Coronary artery (tissue), 2 donors: ENCODE data around the gene RAPGEF4.
"Not testable (repeated sequence)": the region's sequence is repeated elsewhere in the genome, so short reads cannot be mapped to it uniquely, and the experiment has no call there.

Source experiments
- DNase-seq: peaks from one replicate; pipeline ENCODE4 v3.0.0-alpha.2; 2017; ENCODE audit warnings: low spot score
- H3K27ac ChIP-seq, 2 donors: fragments of 200-600 bp; sonication (generic); one replicate each; pipeline ENCODE4 v1.5.1; 2016 to 2019
- H3K4me3 ChIP-seq: fragments of 200-600 bp; sonication (generic); 2 replicates; pipeline ENCODE4 v1.5.1; 2016; ENCODE audit warnings: mild to moderate bottlenecking, moderate library complexity
- TF ChIP-seq, protein P1 (sequence below): fragments of 200-600 bp; sonication (generic); IDR thresholded peaks from one replicate; pipeline ENCODE4 v1.5.1; 2019; ENCODE audit warnings: antibody characterized with exemption

Gene RAPGEF4

DNA sequence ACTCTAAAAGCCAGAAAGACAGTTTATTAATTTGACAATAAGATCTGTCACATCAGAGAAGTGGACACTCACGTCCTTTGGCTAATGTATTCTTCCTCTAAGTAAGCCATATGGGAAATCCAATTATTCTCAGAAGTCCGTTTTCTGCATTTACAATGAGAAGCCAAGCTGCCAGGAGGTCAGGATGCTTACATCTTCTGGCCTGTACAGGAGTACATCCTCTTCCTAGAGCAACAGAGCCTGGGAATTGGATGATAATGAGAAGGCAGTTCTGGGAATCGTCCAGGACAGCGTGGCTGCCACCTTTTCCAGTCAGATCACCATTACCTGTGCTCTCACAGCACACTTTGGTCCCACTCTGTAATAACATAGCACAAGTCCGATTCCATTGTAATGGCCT, 5.2 kb downstream of the RAPGEF4 start:
- DNase-seq, result no peak
- Histone ChIP-seq H3K27ac (no peak overlapping the region), H3K4me3 (no peak overlapping the region)
- TF ChIP-seq, protein P1, sequence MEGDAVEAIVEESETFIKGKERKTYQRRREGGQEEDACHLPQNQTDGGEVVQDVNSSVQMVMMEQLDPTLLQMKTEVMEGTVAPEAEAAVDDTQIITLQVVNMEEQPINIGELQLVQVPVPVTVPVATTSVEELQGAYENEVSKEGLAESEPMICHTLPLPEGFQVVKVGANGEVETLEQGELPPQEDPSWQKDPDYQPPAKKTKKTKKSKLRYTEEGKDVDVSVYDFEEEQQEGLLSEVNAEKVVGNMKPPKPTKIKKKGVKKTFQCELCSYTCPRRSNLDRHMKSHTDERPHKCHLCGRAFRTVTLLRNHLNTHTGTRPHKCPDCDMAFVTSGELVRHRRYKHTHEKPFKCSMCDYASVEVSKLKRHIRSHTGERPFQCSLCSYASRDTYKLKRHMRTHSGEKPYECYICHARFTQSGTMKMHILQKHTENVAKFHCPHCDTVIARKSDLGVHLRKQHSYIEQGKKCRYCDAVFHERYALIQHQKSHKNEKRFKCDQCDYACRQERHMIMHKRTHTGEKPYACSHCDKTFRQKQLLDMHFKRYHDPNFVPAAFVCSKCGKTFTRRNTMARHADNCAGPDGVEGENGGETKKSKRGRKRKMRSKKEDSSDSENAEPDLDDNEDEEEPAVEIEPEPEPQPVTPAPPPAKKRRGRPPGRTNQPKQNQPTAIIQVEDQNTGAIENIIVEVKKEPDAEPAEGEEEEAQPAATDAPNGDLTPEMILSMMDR, result no peak

DNA sequence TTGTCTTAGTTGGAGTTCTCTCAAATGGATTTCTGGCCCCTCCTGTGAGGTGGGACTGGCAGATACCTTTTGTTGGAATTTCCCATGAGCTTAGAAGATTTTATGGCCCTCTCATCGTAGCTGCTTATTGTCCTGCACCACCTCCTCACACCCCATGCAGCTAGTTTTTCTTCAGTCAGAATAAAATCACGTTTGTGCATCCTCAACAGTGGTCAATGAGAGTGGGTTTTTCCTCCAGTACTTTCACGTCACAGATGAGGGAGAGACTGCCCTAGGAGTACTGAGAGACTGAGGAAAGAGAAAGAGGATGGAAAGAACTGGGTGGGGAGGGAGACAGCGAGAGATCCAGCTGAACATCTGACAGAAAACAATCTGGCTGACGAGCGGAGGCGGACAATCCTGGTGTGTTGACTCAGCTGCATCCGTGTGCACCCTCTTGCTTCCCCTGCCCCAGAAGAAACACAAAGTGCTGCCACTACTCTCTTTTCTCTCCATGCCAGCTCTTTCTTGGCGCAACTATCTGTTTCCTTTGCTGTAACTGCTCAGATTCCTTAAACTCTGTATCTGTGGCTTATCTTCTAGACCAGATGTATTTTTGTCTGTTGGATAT, 7.4 kb downstream of the RAPGEF4 start:
- TF ChIP-seq, protein P1, result no peak
- H3K27ac ChIP-seq, result no peak overlapping the region
- no peak for DNase-seq
- no peak overlapping the region for H3K4me3 ChIP-seq

DNA sequence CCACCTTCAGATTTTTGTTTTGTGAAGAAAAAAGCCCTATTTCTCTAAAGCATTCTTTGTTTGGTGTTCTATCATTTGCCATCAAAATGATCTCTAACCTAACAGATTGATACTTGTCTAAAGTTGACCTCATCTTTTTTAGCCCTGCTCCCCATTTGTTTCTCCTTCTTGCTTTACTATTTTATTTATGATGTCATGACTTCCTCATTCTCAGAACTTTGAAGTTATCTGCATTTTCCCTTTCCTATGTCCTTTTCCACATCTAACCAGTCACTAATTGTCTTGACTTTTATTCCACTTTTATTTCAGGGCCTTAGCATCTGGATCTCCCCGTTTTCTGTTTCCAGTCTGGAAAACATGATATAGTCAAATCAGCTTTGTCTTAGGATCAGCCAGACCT, 8.3 kb downstream of the RAPGEF4 start:
- TF ChIP-seq, protein P1, result no peak
- no peak overlapping the region for H3K4me3 ChIP-seq
- H3K27ac ChIP-seq, result no peak overlapping the region
- no peak for DNase-seq

DNA sequence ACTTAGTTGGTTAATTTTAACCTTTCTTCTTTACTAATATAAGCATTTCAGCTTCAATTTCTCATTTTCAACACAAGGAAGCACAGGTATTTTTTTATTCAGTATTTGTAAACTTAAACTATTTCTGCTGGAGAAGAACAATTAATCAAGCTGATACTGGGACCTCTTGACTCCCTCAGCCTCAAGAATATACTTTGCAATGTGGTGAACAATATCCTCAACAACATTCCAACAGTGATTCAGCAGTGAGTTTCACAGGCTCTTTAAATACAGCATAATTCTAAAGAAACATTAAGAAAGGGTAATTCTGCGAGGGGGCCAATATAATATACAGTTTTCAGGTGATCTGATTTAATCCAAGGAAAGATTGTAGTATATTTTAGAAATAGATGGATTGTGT, 10.0 kb downstream of the RAPGEF4 start:
- no peak for DNase-seq
- H3K27ac ChIP-seq, result no peak overlapping the region
- no peak overlapping the region for H3K4me3 ChIP-seq
- TF ChIP-seq, protein P1, result no peak

DNA sequence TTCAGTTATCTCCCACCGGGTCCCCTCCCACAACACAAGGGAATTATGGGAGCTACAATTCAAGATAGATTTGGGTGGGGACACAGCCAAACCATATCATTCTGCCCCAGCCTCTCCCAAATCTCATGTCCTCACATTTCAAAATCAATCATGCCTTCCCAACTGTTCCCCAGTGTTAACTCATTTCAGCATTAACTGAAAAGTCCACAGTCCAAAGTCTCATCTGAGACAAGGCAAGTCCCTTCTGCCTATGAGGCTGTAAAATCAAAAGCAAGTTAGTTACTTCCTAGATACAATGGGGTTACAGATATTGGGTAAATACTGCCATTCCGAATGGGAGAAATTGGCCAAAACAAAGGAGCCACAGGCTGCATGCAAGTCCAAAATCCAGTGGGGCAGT, 12.9 kb downstream of the RAPGEF4 start:
- H3K27ac ChIP-seq, H3K4me3 ChIP-seq, DNase-seq: not testable (repeated sequence)

DNA sequence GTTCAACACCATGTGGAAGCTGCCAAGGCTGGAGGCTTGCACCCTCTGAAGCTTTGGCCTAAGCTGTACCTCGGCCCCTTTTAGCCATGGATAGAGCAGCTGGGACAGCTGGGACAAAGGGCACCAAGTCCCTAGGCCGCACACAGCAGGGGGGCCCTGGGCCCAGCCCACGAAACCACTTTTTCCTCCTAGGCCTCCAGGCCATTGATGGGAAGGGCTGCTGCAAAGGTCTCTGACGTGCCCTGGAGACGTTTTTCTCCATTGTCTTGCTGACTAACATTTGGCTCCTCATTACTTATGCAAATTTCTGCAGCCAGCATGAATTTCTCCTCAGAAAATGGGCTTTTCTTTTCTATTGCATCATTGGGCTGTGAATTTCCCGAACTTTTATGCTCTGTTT, 13.7 kb downstream of the RAPGEF4 start:
- Histone ChIP-seq H3K27ac (no peak overlapping the region), H3K4me3 (no peak overlapping the region)
- TF ChIP-seq, protein P1, result no peak
- DNase-seq, result no peak

DNA sequence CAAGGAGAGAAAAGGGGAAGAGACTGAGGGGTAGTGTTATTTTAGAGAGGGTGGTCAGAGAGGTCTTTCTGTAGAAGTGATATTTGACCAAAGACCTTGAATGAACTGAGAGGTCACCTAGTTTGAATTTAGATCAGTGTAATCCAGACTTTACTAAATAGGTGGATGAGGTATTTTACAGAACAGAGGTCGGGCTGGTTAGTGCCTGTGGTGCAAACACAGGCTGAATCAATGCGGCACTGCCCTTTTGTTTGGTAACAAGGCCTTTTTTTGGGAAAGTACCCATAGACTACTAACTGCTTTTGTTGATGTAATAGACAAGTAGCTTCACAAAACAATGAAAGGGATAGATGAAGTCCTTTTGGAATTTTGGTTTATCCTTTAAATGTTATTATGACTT, 15.9 kb downstream of the RAPGEF4 start:
- Histone ChIP-seq H3K4me3 (no peak overlapping the region), H3K27ac (no peak overlapping the region)
- DNase-seq, result no peak
- TF ChIP-seq, protein P1, result no peak

DNA sequence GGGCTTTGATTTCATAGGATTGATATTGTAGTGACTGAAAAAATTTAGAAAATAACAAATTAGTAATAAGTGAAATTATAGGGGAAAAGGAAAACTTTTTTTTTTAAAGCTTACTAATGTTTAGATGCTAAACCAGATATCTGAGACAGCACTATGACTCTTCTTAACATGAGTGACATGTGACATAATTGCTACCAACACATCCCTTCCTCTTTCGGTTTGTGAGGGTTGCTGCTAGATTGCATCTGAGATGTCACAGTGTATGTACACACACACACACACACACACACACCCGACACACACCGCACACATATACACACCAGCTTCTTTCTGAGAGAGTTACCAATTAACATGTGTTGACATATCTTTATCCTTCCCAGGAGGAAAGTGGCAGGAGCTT, 18.0 kb downstream of the RAPGEF4 start:
- Histone ChIP-seq H3K27ac (no peak overlapping the region), H3K4me3 (no peak overlapping the region)
- no peak for DNase-seq
- TF ChIP-seq, protein P1, result no peak
